Stomach (tissue), 9 donors: ENCODE measurements around the gene SYNJ2. TPM values are rescaled to one million over a fixed set of nuclear protein-coding genes. Genes with fewer than 3 reads are reported as not detected.

ENCODE experiments used
- DNase-seq, 2 donors: peaks; one replicate each; pipeline versions ENCODE4 v3.0.0 to v3.0.0-alpha.2; 2013 to 2019
- H3K27ac ChIP-seq, 5 donors: fragments of 200-600 bp in 4 of 5; sonication (generic) in 4 of 5; one replicate each; pipeline ENCODE4 v1.5.1; 2013 to 2019; ENCODE audit warnings: mild to moderate bottlenecking in 1 of 5, moderate library complexity in 1 of 5
- H3K27me3 ChIP-seq, 3 donors: fragments of 200-600 bp; sonication (generic); one replicate each; pipeline ENCODE4 v1.5.1; 2017 to 2019; ENCODE audit warnings: mixed run types in 1 of 3
- H3K36me3 ChIP-seq, 4 donors: fragments of 200-600 bp; sonication (generic); 1 replicate in 3 of 4; 2 replicates in 1 of 4; pipeline ENCODE4 v1.5.1; 2016 to 2019
- H3K4me1 ChIP-seq, 4 donors: fragments of 200-600 bp; sonication (generic); one replicate each; pipeline ENCODE4 v1.5.1; 2016 to 2019
- H3K4me3 ChIP-seq, 4 donors: fragments of 200-600 bp; sonication (generic) in 3 of 4; one replicate each; pipeline ENCODE4 v1.5.1; 2016 to 2019; ENCODE audit warnings: mild to moderate bottlenecking in 1 of 4
- H3K9me3 ChIP-seq, 4 donors: fragments of 200-600 bp; sonication (generic); one replicate each; pipeline ENCODE4 v1.5.1; 2016 to 2019
- EP300 ChIP-seq: sonication (generic); formaldehyde crosslinking; IDR thresholded peaks from one replicate; pipeline ENCODE4 v1.6.1; 2017; ENCODE audit warnings: antibody characterized with exemption
- POLR2A ChIP-seq, 4 donors: fragments of 450-650 bp; IDR thresholded peaks; one replicate each; pipeline ENCODE4 v1.6.1; 2016; ENCODE audit warnings: antibody characterized with exemption in 4 of 4, control low read depth in 2 of 4, mild to moderate bottlenecking in 1 of 4, moderate library complexity in 1 of 4
- POLR2AphosphoS5 ChIP-seq, 3 donors: sonication (generic); formaldehyde crosslinking; IDR thresholded peaks; one replicate each; pipeline ENCODE4 v1.6.1; 2016; ENCODE audit warnings: antibody characterized with exemption in 3 of 3
- WGBS, 5 donors: extraction: QIAGEN DNeasy Blood & Tissue Kit in 3 of 5; methylation state at CpG; one replicate each; pipeline versions ENCODE4 v1.1.5 to v1.1.7; 2013 to 2018; 5-methylcytosine and 5-hydroxymethylcytosine counted together
- intact Hi-C: fragments of 100-400 bp; cut with DNase I; formaldehyde crosslinking; loops from one replicate; pipeline ENCODE4 v1.15.1; 2023; ENCODE audit warnings: low total_unique reads
- polyA plus RNA-seq, 3 donors: library from polyadenylated mRNA; stranded (reverse); fragments of 200-250 nt; gene quantifications; one replicate each; pipeline ENCODE4 v1.2.3, GENCODE V29; 2013
- total RNA-seq, 5 donors: library from RNA; depleted of rRNA; stranded (reverse); fragments of >200 nt; gene quantifications; one replicate each; pipeline versions ENCODE4 v1.1.0 to v1.2.3, GENCODE V29; 2014 to 2016
- TF ChIP-seq, protein P1 (sequence below), 7 experiments: fragments of 450-650 bp in 4 of 7; fragments of 200-600 bp in 3 of 7; sonication (generic) in 3 of 7; IDR thresholded peaks; one replicate each; pipeline ENCODE4 v1.5.1; 2016 to 2019; ENCODE audit warnings: antibody characterized with exemption in 7 of 7, control low read depth in 2 of 7, mild to moderate bottlenecking in 1 of 7
- donor health status: healthy with polysubstance abuse.
- donor health status: Bipolar disorder and iron deficiency.
- donor health status: healthy.

SYNJ2 gene
- total and polyA plus RNA-seq, 8 donors: 4.7 to 41.4 (median 14.4) TPM

DNA sequence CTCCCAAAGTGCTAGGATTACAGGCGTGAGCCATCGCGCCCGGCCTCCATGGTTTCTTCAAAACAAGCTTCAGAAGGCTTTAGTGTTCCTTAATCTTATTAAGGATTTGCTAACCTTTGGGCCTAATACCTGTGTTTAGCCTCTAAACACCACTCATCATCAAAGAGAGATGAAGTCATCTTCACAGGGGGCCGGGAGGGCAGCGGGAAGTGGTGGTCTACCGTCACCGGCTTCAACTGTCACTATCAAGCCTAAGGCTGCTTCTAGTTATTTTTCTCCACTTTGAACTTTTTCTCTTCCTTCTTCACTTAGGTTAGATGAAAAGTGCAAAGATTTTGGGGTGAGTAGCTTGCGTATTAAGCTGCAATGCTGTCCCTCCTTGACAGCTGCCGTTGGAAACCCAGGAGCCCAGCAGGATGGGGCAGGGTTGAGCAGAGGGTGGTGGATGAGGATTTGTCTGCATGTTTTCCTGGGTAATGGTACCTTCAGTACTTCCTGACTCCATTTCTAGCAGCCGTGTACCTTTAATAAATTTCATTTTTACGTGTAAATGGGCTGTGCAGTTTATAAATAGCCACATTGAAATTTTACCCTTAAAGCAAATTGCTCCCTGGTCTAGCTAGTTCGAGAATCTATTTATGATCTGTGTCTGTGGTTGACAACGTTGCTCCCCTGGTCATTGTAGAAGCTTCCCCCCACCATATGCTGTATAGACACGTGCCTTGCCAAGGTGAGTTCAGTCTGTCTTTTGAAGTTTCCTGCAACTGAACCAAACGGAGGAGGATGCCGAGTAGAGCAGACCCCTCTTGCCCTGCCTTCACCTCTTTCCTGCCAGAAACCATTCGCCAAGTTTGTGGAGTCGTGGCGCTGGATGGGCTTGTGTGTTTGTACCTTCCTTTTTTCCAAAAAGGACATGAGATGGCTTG, 64.8 kb downstream of the SYNJ2 start:
- WGBS, 5 donors: 86 to 89% (median 88%) methylated on average over 20 of the region's 20 CpGs
- peaks cover 16 to 33% (median 21%) of the 10 kb centered on the region in 4 donors for H3K4me1 ChIP-seq
- no peaks in the 10 kb centered on the region for H3K27me3 ChIP-seq
- DNase-seq: no peak
- peaks cover 4 to 39% (median 27%) of the 10 kb centered on the region in 4 donors for H3K36me3 ChIP-seq
- H3K4me3 ChIP-seq: no peak overlapping the region
- intact Hi-C loops: no loop called here
- no peaks in the 10 kb centered on the region for H3K9me3 ChIP-seq
- no peak overlapping the region for H3K27ac ChIP-seq
- TF ChIP-seq POLR2AphosphoS5 (IDR thresholded peaks at IDR 0.05): no peak
- no peak for TF ChIP-seq POLR2A (IDR thresholded peaks at IDR 0.05)
- TF ChIP-seq, protein P1, sequence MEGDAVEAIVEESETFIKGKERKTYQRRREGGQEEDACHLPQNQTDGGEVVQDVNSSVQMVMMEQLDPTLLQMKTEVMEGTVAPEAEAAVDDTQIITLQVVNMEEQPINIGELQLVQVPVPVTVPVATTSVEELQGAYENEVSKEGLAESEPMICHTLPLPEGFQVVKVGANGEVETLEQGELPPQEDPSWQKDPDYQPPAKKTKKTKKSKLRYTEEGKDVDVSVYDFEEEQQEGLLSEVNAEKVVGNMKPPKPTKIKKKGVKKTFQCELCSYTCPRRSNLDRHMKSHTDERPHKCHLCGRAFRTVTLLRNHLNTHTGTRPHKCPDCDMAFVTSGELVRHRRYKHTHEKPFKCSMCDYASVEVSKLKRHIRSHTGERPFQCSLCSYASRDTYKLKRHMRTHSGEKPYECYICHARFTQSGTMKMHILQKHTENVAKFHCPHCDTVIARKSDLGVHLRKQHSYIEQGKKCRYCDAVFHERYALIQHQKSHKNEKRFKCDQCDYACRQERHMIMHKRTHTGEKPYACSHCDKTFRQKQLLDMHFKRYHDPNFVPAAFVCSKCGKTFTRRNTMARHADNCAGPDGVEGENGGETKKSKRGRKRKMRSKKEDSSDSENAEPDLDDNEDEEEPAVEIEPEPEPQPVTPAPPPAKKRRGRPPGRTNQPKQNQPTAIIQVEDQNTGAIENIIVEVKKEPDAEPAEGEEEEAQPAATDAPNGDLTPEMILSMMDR (IDR thresholded peaks at IDR 0.05): no peak
- TF ChIP-seq EP300: no peak

DNA sequence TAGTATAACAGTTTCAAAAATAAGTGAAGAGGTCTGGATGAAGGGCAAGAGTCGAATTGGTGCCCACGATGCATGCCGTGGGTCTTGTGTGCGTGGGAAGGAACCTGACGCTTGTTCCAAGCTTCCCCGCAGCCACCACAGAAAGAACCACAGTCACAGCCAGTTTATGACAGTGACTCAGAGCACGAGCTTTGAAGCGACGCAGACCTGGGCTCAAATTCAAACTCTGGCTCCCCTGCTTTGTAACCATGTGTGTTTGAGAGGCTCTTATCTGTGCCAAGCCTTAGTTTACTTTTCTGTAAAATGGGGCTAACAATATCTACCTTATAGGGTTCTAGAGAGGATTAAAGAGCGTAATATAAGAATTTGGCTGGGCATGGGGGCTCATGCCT, 65.5 kb downstream of the SYNJ2 start:
- TF ChIP-seq EP300 (no peak), POLR2AphosphoS5 (IDR thresholded peaks at IDR 0.05) (no peak), POLR2A (IDR thresholded peaks at IDR 0.05) (no peak)
- TF ChIP-seq, protein P1 (IDR thresholded peaks at IDR 0.05): no peak
- 68 to 81% (median 77%) methylated on average over 10 of the region's 10 CpGs for WGBS, 5 donors

DNA sequence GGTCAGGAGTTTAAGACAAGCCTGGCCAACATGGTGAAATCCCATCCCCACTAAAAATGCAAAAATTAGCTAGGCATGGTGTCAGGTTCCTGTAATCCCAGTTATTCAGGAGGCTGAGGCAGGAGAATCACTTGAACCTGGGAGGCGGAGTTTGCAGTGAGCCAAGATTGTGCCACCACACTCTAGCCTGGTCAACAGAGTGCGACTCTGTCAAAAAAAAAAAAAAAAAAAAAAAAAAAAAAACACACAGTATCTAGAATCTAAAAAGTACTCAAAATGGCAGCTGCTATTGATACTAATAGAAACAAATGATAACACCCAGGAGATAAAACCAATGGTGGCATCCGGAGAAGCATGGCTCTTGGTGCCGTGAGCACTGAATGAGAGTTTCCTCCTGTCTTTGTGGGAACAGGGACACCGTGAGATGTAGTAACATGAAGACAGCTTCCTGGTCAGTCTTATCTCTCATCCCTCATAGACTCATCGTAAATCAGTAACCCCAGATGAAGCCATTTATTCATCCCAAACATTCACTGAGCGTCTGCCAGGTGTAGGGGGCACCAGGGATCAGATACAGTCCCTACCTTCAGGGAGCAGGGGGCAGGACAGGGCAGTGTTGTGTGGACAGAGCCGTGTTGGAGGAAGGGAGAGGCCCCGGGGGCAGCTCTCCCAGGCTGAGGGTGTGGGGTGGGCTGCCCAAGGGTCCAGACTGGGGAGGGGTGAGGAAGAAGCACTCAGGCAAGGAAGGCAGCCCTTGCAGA, 66.1 kb downstream of the SYNJ2 start:
- H3K27me3 ChIP-seq: no peaks in the 10 kb centered on the region
- H3K9me3 ChIP-seq: no peaks in the 10 kb centered on the region
- peaks cover 4 to 20% (median 8%) of the 10 kb centered on the region in 4 donors for H3K4me1 ChIP-seq
- DNase-seq: no peak
- TF ChIP-seq POLR2AphosphoS5 (IDR thresholded peaks at IDR 0.05) (no peak), EP300 (no peak), POLR2A (IDR thresholded peaks at IDR 0.05) (no peak)
- TF ChIP-seq, protein P1 (IDR thresholded peaks at IDR 0.05): no peak
- no peak overlapping the region for H3K4me3 ChIP-seq
- peaks cover 4 to 47% (median 27%) of the 10 kb centered on the region in 4 donors for H3K36me3 ChIP-seq
- intact Hi-C loops: no loop called here
- H3K27ac ChIP-seq: no peak overlapping the region
- 76 to 83% (median 82%) methylated on average over 9 of the region's 9 CpGs for WGBS, 5 donors

More for the DNA sequence above, 65.5 kb downstream of the SYNJ2 start:
- intact Hi-C loops: no loop called here
- H3K36me3 ChIP-seq: peaks cover 4 to 43% (median 27%) of the 10 kb centered on the region in 4 donors
- no peak overlapping the region for H3K4me3 ChIP-seq
- H3K4me1 ChIP-seq: peaks cover 10 to 27% (median 14%) of the 10 kb centered on the region in 4 donors
- no peaks in the 10 kb centered on the region for H3K27me3 ChIP-seq
- H3K9me3 ChIP-seq: no peaks in the 10 kb centered on the region
- no peak for DNase-seq
- H3K27ac ChIP-seq: no peak overlapping the region

DNA sequence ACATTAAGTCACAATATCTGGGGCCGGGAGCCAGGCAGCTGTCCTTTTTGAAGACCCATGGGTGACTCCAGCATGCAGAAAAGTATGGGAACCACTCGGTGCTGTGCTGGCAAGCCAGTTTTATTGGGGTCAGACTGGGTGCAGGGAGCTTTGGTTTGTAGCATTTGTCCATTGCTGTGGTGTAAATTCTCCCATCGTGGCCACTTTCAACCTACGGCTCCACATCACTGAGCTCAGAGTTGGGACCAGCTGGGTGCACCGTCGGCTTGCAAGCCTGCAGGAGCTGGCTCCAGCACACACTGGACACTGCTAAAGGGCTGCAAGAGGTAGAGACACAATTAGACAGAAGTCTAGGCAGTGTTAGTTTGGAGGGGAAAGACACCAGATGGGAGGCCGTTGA, 66.9 kb downstream of the SYNJ2 start:
- TF ChIP-seq POLR2A (IDR thresholded peaks at IDR 0.05): no peak
- TF ChIP-seq EP300: no peak
- no peak for TF ChIP-seq POLR2AphosphoS5 (IDR thresholded peaks at IDR 0.05)
- TF ChIP-seq, protein P1 (IDR thresholded peaks at IDR 0.05): no peak
- Histone ChIP-seq H3K9me3 (no peaks in the 10 kb centered on the region), H3K27me3 (no peaks in the 10 kb centered on the region), H3K4me3 (no peak overlapping the region), H3K27ac (no peak overlapping the region), H3K36me3 (peaks cover 4 to 47% (median 23%) of the 10 kb centered on the region in 4 donors), H3K4me1 (peaks cover 0 to 12% (median 2%) of the 10 kb centered on the region in 4 donors)
- intact Hi-C loops: no loop called here
- no peak for DNase-seq
- WGBS, 5 donors: 97 to 98% (median 98%) methylated on average over 5 to 7 of the region's 7 CpGs
